Dedifferentiated amniotic fluid mesenchymal stem cell (primary cell): ENCODE results near the gene PAN2.
"Not testable (repeated sequence)": the region's sequence is repeated elsewhere in the genome, so short reads cannot be mapped to it uniquely, and the experiment has no call there.

ENCODE experiments used
- DNase-seq: peaks from one replicate; pipeline ENCODE4 v3.0.0-alpha.2; 2016; ENCODE audit errors: extremely low spot score

Gene PAN2

GRCh38 chr12:56333679-56334489 lies at the start of gene PAN2:
PAN2 (minus strand) TSS chr12:56334000; CDS start chr12:56333094, 906 bp downstream.
- DNase-seq = peak; percentile 92

- no peak for DNase-seq
Measured at GRCh38 chr12:56382611-56383010, 48.8 kb upstream of the PAN2 start.

- DNase-seq = no peak
Measured at GRCh38 chr12:56377989-56378316, 44.2 kb upstream of the PAN2 start.

- no peak for DNase-seq
Measured at GRCh38 chr12:56377310-56377988, 43.6 kb upstream of the PAN2 start.

- DNase-seq = no peak
Measured at GRCh38 chr12:56375598-56376434, 42.0 kb upstream of the PAN2 start.

GRCh38 chr12:56374726-56375597 lies 41.2 kb upstream of the PAN2 start:
- no peak for DNase-seq

- no peak for DNase-seq
Measured at GRCh38 chr12:56373515-56373914, 39.7 kb upstream of the PAN2 start.

GRCh38 chr12:56366948-56367347 lies 33.1 kb upstream of the PAN2 start:
- DNase-seq = no peak

- no peak for DNase-seq
Measured at GRCh38 chr12:56362130-56363059, 28.6 kb upstream of the PAN2 start, which contains the start of gene APOF. APOF (minus strand) TSS chr12:56362857; CDS start chr12:56362745, 112 bp downstream.

- DNase-seq = no peak
Measured at GRCh38 chr12:56361487-56362129, 27.8 kb upstream of the PAN2 start.

- DNase-seq = peak; percentile 100
Measured at GRCh38 chr12:56359851-56360767, 26.3 kb upstream of the PAN2 start, which contains the start of gene STAT2. STAT2 (minus strand) TSS chr12:56360107; CDS start chr12:56356571, 3,536 bp downstream.

- DNase-seq = peak; percentile 92
Measured at GRCh38 chr12:56358836-56359532, 25.2 kb upstream of the PAN2 start.

GRCh38 chr12:56351325-56351724 lies 17.5 kb upstream of the PAN2 start:
- peak; percentile 5 for DNase-seq

GRCh38 chr12:56350662-56351061 lies 16.9 kb upstream of the PAN2 start:
- peak; percentile 0 for DNase-seq

- DNase-seq = peak; percentile 2
Measured at GRCh38 chr12:56348776-56349175, 15.0 kb upstream of the PAN2 start.

GRCh38 chr12:56347255-56347654 lies 13.5 kb upstream of the PAN2 start:
- not testable (repeated sequence) for DNase-seq

GRCh38 chr12:56346675-56347074 lies 12.9 kb upstream of the PAN2 start:
- no peak for DNase-seq

GRCh38 chr12:56342290-56342689 lies 8.5 kb upstream of the PAN2 start:
- DNase-seq = not testable (repeated sequence)
